ENCODE measurements around the gene DLGAP1.

DLGAP1 gene

DNA sequence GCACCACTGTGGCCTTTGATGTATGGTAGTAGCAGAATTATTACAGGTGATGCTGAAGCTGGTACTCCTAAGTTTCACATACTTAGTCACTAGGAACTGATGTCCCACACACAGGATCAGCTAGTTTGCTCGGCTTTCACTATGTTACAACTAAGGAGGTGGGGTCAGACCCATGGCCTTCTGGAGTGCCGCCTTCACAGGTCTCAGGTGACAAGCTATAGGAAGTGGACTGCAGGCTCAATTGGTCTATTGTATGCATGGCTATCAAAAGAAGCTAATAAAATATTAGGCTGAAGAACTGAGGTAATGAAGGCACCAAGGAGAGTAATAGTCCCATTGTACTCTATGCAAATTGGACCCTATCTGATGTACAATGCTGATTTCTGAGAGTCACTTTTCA lies 170.6 kb downstream of the DLGAP1 start:
- DNase-seq = no peak

DNA sequence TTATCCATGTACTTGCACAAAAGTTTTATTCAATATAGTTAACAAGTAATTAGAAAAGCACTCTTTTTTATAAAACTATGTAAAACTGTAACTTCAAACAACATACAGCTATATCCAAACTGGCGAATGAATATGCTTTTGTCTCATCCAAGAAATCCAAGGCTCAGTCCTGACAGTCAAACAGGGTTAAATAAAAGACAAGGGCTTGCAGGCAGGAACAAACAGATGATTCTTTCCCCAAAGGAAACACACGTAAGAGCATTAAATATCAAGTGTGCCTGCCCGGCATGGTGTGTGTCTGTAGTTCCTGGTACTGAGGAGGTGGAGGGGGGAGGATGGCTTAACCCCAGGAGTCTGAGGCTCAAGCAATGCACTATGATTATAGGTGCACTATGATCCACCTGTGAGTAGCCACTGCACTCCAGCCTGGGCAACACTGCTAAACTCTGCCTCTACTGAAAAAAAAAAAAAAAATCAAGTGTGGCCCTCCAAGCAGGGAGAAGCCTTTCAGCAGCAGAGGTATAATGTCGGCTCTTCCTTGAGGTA lies 171.3 kb downstream of the DLGAP1 start:
- no peak for DNase-seq

DNA sequence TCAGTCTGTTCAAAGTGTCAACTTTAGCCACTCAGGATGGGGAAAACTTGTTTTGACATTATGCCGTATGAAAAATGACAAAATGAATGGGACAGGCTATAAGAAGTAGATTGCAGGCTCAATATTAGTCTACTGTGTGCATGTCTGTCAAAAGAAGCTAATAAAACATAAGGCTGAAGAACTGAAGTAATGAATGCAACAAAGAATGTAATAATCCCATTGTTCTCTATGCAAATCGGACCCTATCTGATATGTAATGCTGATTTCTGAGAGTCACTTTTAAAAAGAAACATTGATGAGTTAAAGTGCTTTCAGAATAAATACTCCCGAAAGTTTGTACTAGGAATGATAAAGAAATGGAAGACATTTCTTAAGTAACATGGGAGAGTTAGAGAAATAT lies 172.2 kb downstream of the DLGAP1 start:
- no peak for DNase-seq

DNA sequence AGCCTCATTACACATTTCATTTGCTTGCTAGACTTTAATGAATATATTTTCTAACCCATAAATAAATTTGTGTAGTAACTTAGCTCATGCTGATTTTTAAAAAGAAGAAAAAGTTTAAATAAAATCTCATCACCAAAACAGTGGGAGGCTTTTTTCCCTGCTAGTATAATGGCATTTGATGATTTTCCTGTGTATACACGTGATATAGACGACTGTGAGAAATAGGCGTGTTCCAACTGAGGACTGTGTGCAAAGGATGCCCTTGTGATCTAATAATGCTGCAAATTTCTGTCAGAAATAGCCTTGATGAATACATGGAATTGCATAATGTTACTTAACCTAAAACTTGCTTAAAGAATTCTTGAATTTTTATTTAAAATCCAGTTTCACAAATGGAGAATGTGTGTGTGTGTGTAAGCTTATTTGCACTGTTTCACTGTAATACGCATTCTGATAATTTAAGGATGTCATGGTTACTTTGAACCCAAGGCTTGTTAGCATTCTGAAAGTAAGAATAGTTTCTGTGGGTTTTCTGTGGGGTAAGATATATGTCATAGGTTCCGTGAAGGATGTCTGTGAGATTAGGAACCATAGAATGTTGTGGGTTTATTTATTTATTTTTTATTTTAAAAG lies 178.0 kb downstream of the DLGAP1 start:
- no peak for DNase-seq

DNA sequence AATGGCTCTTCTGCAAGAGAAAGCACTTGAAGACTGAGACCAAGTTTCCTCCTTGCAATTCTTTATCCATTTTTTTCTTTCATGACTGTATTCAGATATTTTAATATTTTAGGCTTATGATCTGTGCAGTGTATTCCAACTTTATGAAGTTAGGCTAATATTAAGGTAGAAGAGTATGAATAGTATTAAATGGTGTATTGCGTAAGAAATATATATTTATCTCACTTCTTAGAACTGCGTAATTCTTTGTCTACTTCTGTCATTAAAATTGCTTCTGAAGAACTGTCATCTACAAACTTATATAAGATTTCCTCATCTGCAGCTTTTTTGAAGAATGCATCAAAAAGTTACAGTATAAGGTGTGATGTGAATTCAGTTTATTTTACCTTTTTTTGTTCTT lies 183.2 kb downstream of the DLGAP1 start:
- DNase-seq = no peak

DNA sequence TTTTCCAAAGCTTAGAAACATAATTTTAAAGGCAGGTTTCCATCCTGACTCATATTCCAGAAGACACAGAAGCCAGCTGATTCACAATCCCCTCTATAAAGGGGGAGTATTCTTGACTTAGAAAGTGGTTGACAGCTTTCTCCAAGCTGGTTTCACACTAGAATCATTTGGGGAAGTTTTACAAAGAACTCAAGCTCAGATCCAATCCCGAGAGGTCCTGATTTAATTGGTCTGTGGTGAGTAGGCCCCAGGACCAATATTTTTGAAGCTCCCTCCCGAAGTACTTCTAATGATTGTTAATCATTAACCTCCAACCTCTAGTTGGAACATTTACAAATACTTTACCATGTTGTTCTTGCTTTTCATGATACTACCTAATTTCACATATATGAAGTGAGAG lies 184.1 kb downstream of the DLGAP1 start:
- DNase-seq = no peak

DNA sequence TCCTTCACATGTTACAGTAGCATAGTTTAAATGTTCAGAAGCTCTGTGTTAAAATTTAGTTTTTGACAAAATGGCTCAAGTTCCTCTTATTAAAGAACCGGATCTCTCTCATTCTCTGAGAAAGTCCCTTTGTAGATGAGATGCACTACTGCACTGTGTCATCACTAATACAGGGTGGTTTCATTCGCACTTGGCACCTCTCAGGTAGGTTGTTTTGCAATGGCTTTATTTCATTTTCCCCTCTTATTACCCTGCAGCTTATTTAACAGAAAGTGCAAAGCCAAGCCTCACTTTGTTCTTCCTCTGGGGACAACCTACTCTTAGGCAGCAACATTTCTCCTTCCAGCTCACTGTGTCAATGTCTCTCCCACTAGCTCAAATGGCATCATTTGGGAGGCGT lies 185.1 kb downstream of the DLGAP1 start:
- no peak for DNase-seq

DNA sequence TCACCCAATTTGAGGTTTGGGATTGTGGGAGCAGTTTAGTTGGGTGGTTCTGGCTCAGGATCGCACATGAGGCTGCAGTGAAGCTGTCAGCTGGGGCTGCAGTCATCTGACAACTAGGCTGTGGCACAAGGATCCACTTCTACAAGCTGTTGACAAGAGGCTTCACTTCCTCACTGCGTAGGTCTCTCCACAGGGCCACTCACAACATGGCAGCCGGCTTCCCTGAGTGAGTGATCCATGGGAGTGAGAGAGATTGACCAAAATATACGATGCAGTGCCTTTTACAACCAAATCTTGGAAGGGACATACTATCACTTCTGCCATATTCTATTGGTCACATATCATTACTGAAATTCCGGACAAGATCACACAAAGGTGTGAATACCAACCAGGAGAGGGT lies 187.5 kb downstream of the DLGAP1 start:
- DNase-seq = no peak

DNA sequence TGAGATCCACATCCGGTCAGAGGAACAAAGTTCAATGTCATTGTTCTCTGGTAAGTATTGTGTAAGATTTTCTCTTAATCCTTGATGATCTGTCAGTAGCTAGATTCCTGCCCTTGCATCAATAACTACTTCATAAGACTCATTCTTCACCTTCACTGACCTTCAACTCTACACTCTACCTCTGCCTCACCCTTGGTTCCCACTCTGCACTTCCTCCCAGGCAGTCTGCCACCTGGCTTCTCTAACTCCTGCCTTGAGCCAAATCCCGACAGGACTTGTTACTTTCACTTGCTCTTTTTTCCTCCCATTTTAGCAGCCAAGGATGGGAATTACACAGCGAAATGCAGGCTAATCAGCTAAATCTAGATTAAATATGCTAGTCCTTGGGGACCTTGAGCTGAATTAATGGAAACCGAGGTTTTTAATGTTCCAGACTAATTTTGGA lies 190.7 kb downstream of the DLGAP1 start:
- DNase-seq = no peak

DNA sequence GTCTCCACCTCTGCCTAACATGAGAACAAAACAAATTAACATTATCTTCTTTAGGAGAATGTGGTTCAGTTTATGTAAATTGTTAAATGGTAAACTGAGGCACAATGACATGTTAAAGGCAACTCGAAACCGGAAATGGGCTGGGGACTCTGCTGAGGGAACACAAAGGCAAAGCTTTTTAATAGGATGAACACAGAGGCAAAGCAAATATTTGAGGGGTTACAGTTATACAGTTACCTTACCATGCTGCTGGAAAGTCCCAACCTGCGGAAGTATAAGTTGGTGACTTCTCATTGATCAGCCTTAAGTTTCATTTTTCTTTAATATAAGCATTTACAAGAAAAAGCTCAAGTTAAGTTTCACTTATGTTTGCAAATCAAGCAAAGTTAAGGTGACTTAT lies 195.0 kb downstream of the DLGAP1 start:
- DNase-seq = no peak

DNA sequence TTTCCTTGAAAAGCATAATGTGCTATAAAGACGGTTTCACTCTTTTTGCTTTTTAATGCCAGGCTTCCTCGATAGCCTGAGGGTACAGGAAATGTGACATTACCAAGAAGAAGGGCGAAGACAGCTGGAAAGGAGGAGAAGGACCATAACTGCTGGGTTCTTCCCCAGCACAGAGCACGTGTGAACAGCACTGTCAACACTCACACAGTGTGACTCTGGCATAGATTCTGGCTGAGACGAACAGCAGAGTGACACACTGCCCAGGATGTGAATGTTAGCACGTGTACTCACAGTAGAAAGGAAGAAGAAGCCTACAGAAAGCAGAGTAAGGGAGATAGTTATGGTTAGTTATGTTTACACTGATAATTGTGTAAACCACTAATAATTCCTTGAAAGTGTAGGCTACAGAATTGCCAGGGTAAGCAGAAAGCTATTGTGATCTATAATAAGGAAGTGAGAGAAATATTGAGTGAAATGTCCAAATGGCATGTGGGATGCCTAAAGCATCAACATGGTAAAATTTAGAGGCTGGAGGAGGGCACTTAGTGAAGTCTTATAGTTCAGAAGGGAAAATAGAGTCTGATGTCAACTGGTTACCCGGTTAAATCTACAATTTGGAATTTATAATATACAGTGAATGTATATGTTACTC lies 198.2 kb downstream of the DLGAP1 start:
- DNase-seq = no peak

DNA sequence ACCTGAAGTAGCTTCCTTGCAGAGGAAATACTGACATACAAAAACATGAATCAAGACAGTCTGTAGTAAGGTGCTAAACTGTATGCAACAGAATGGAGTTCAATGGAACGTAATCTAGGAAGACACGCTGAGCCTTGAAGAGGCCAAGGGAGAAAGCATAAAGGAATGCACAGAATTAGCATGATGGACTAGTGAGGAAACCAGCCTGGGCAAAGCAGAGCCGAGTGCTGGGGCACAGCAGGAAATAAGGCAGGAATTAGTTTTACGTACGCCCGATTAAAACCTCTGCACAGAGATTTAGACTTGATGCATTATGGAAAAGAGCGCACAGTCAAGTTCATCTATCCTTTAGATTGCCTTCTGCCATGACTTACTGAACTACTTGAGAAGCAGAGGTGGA lies 200.3 kb downstream of the DLGAP1 start:
- no peak for DNase-seq

DNA sequence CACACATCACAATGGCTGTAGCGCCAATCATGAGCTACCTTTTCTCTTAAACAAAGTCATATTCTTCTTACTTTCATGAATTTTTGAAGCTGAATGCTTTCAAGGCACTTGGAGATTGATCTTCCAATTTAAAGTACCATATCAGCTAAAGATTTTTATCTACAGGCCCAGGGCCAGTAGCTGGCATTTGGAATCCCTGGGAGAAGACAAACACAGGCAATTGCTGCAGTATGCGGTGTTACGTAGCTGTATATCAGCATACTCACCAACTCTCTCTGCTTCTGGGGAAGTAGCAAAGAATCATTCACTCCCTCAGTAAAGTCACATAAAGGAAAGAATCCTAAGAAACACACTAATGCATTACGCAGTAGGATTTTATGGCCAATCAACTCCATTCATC lies 202.3 kb downstream of the DLGAP1 start:
- DNase-seq = no peak

DNA sequence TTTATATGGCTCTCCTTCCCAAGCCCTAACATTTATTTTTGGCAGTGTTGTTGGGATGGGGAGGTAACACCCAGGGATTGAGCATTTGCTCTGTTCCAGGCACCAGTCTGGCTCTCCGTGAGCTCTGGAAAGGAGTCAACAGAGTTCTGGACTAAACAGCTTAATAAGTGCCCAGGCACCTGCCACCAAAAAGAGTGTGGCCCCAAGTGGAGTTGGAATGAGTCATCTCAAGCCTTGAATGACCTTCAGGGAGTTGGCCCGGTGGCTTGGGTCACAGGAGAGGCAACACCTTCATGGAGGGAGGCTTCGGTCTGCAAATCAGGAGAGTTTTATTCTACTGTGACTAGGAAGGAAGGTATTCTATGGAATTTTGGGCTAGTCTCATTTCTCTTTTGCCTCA lies 203.2 kb downstream of the DLGAP1 start:
- no peak for DNase-seq

DNA sequence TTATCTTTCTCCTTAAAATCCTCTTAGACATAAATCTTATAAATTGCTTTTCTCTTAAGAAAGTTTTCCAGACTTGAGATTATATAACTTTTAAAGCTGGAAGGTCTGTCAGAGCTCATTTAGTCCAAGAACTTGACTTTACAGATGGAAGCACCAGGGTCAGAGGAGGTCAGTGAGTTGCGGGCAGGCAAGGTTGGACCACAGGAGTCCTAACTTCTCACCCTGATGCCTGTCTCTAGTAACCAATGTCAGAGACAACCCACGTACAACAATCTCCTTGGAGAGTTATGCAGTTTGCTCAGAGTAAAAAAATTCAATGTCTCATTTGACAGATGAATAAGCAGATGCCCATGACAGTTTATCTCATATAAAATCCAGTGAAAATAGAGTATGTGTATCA lies 203.9 kb downstream of the DLGAP1 start:
- DNase-seq = no peak

DNA sequence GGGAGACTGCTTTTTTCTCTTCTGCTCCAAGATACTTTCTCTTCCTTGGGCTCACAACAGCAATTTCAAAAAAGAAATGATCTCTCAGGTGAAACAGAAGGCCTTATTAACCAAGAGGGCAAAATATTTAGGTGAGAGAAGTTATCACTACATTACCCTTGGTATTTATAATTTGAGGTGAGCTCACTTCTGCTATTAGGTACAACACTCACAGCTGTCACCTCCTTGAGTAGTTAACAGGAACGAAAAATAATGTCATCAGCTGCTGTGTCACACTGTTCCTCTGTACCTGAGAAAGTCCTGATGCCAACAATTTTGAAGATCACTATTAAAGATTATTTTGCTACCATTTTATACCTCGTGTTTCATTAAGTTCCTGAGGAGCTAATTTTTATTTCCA lies 205.0 kb downstream of the DLGAP1 start:
- DNase-seq = no peak

DNA sequence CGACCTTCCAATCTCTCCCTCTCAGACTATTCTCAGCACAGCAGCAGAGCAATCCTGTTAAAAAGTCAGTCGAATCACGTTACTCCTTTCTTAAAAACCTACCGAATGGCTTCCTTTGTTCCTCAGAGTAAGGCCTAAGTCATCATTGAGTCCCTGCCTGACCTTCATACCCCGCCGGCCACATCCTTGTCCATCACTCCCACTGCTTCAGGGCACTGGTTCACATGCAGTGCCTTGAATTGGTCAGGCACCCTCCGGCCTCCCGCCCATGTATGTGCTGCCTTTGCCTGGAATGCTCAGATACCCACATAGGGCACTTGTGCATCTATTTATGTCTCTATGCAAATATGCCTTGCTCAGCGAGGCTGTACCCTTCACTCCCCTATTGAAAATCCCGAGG lies 206.4 kb downstream of the DLGAP1 start:
- no peak for DNase-seq

DNA sequence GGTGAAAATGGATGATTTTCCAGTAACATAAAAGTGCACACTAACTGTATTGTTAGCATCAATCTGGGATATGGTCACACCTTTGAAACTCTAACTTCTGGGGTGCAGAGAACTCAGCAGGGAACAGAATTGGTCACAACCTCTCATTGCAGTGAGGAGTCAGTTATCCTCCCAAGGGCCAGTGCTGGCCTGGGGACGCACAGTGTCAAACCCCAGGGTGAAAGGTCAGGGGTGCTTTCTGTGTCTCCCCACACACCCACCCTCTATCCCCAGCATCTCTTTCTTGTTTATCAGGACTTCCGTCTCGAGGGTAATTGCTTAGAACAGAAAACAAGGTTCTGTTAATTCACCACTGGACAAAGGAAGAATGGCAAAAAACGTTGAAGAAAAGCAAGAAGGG lies 208.7 kb downstream of the DLGAP1 start:
- DNase-seq = no peak

DNA sequence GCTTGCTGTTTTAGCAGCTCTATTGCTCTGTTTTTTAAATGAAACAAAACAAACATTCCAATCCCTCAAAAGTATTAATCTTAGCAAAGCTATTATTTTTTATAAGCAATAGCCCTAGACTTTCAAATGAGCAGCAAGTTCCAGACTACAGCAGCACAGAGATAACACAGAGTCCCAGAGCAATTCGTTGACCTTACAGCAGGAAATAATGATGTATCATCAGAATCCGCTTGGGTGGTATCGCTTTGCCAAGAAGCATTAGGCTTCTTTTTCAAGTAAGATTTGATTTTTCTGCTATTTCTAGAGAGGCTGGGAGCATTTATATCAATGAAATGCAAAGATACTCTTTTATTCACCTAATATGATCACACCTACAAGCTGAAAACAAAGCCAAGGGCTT lies 209.7 kb downstream of the DLGAP1 start:
- DNase-seq = no peak

DNA sequence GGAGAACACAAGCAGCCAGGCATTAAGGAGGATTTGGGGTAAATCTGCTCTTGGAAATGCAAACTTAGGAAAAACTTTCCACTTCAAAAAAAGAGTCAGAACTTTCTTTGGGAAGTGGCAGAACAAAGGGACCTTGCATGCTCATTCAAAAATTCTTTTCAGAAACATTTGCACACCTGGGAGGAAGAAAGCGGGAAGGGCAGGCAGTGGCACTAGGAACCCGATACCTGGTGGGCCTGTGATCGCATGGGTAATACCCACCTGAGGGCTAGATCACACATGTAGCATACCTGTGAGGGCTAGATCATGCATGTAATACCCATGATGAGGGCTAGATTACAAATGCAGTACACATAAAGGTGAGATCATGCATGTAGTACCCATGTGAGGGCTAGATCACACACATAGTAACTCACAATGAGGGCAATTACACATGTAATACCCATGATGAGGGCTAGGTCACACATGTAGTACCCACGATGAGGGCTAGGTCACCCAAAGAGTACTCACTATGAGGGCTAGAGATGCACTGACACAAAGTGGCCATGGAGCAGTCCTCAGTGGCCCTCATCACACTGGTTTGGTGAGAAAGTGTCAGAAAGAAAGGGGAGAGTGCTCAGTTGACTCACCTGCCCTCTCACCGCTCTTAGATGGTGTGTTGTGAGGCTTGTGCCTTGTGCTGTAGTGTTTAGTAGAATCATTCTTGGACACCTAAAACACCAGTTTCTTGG lies 212.5 kb downstream of the DLGAP1 start:
- DNase-seq = no peak

DNA sequence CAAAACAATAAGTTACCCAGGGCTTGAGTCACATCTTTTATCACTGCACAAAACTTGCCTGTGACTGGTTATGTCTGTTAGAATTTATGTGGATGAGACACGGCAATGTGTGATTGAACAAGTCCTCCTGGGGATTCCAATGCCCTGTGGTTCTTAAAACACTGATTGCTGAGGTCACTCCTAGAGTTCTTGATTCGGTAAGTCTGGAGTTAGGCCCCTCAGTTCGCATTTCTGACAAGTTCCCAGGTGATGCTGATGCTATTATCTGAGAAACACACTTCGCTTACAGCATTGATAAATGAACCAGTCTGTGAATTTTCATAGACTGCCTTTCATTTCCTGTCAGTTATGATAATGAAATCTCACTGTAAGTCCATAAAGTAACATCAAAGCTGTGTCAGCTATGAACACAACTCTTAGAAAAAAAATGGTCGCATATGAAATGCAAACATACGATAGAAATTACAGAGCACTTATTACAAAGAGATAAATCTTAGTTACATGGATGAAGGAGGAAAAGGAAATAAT lies 214.0 kb downstream of the DLGAP1 start:
- no peak for DNase-seq

DNA sequence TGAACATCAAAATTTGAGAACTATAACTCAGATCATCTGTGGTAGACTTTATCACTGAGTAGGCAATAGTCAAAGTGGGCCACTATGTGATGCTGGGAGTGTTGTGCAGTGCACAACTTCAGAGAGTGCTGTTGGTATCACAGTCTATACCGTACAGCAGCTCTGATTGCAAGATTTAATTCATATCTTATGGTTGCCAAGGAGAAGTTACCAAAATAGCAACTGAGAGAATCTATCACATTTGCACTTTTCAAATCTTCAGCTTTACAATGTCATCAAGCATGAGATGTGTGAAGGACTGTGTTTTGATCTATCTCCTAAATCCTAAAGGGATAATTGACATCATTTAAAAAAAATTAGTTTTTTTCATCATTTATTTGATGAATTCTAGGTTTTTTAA lies 216.1 kb downstream of the DLGAP1 start:
- no peak for DNase-seq

DNA sequence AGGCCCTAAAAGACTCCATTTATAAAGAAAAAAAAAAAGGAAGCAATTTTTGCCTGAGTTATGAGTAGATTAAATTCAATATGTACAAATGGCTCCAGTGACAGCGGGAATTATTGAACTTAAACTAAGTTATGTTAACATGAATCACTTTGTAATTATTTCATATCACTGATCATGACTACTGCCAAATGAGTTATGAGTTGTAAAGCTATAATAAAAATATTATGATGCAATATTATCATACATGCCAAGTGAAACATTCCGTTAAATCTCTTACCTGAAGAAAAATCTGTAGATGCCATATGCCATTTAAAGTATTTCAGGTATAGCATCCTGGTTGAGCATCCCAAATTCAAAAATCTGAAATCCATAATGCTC lies 217.5 kb downstream of the DLGAP1 start:
- no peak for DNase-seq

Measured in activated CD4-positive, alpha-beta T cell treated with anti-CD3 and anti-CD28 coated beads for 1 hour (primary cell).